ENCODE results near the gene ROCK2.
"Not testable (repeated sequence)": the region's sequence is repeated elsewhere in the genome, so short reads cannot be mapped to it uniquely, and the experiment has no call there.

The ROCK2 gene

DNA sequence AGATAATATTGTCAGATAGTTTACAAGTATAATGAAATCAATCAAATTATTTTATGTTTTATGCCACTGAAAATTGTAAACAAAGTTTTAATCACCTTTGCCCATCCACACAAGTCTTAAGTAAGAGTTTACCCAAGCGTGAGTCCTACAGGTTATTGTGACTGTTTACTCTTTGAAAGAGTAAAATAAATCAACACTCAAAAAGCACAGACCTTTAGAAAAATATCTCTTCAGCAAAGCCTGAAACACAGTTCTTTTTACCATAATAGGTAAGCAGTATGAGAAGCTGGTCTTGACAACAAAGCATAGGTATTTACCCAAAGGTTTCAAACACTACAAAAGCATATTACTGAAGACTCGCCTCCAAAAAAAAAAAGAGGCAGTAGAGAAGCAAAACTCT is 3.7 kb downstream of the ROCK2 start:
- no peak for DNase-seq (ENCODE audit: low spot score)

- no peak for DNase-seq (ENCODE audit: low spot score)
These were observed 4.8 kb downstream of the ROCK2 start for GRCh38 chr2:11339508-11340083.

DNA sequence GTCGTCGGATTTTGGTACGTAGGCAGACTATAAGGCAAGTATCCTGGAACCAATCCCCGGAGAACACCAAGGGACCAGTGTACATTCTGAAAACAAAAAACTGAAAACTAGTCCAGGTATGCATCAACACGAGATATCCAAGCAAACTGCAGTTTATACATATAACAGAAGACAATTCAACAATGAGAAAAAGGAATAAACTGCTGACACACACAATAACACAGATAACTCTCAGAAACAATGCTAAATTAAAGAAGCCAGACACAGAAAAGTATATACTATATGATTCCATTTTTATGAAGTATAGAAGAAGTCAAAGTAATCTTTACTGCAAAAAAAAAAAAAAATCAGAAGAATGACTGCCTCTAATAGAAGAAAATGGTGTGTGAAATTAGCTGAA is 5.9 kb downstream of the ROCK2 start:
- no peak for DNase-seq (ENCODE audit: low spot score)

GRCh38 chr2:11337909-11338308 is 6.5 kb downstream of the ROCK2 start:
- no peak for DNase-seq (ENCODE audit: low spot score)

DNA sequence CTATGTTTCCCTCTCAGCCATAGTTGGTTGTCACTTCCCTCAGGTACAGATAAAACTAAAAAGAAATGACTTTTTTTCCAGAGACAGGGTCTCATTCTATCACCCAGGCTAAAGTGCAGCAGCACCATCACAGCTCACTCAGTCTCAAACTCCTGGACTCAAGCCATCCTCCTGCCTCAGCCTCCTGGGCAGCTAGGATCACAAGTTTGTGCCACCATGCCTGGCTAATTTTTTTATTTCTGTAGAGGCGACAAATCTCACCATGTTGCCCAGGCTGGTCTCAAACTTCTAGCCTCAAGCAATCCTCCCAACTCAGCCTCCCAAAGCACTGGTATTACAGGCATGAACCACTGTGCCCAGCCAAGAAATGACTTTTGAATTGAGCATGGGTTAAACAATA is 8.2 kb downstream of the ROCK2 start:
- DNase-seq (ENCODE audit: low spot score) = no peak

DNA sequence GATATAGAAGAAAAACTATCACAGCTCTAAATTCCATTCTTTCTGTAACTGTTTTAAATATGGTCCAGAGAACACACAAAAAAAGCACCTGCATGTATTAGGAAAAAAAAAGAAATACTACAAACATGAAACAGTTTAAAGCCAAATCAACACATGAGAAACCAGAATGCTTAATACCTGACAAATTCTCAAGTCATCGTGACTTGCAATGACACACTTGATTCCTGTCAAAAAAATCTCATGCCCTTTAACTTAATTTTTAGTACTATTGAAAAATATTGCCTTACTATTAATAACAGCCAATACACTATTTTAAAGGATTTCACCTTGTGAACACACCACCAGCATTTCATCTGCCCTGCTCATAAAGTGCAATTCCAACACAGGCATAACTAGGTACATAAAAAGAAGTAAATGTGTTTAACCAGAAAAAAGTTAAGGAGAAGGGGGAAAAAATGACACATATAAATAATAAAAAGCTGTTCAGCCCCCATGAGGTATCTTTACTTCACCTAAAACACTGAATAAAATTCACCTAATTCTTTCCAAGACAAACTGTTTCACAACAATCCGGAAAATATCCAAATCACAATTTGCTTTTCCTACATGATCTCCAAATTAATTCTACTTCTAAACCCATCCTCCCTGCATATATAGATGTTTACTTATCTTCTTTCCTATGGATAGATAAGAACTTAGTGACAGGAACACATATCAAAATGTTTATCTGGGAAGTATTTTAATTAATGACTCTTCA is 10.8 kb downstream of the ROCK2 start:
- DNase-seq (ENCODE audit: low spot score) = no peak

- no peak for DNase-seq (ENCODE audit: low spot score)
These were observed 11.8 kb downstream of the ROCK2 start for GRCh38 chr2:11332596-11332995.

GRCh38 chr2:11330457-11331142 is 13.8 kb downstream of the ROCK2 start:
- DNase-seq (ENCODE audit: low spot score) = no peak

- DNase-seq (ENCODE audit: low spot score) = peak; percentile 38
These were observed 14.7 kb downstream of the ROCK2 start for GRCh38 chr2:11329776-11330175.

- DNase-seq (ENCODE audit: low spot score) = not testable (repeated sequence)
These were observed 15.9 kb downstream of the ROCK2 start for GRCh38 chr2:11328522-11328921.

- DNase-seq (ENCODE audit: low spot score) = no peak
These were observed 16.6 kb downstream of the ROCK2 start for GRCh38 chr2:11327871-11328270.

DNA sequence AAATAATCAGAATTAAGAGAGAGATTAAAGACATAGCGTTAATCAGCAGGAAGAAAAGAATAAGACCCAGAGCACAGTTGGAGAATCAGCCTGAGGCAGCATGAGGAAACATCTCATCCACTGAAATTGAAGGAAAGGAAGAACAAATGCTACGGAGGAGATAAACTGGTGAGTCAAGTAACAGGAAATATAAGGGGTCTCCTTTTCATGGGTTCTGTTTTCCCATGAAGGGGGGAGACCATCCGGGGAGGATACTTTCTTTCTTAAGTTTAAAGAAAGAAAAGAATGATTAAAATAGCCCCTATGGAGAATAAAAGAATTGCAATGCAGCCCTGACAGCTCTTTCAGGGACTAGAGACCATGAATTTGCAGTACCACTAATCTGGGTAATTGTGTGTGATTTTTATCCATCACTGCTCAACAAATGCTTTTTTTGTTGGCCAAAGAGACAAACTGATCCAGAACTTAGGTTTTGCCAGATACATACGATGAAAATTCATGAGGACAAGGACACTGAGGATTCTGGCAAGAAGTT is 17.7 kb downstream of the ROCK2 start:
- DNase-seq (ENCODE audit: low spot score) = no peak

DNA sequence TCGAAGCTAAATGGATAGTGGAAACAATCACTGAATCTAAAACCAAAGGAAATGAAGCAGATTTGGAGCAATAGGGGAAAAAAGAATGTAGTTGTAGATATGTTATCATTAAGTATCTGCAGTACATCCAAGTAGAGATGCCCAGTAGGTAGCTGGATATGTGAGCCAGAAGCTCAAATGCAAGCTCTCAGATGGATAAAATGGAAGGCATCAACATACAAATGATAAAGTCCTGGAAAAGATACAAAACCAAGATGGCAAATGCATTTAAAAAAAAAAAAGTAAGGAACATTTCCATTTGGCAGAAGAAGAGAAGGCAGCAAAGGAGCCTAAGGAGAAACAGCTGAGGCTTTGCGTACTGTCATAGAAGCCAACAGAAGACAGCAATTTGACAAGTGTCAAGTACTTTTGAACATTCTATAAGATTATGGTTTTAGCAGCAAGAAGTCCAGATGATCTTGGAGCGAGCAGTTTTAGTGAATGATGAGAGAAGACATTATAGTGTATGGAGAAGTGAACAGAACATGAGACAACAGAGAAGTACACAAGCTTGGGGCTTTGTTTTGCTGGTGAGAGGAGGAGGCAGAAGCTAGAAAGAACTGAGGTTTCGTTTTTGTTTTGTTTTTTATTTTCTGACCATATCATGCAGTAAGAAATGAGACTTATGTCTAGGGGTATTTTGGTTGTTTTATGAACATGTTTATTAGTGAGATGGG is 18.3 kb downstream of the ROCK2 start:
- DNase-seq (ENCODE audit: low spot score) = no peak

DNA sequence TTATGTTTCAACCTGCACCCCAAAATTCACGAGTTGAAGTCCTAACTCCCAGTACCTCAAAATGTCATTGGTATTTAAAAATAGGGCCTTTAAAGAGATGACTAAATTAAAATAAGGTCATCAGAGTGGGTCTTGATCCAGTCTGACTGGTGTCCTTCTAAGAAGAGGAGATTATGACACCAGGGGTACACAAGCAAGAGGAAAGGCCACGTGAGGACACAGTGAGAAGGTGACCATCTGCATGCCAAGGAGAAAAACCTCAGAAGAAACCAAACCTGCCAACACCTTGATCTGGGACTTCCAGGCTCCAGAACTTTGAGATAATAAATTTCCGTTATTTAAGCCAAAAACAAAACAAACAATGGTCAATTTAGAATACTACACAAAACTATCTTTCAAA is 22.6 kb downstream of the ROCK2 start:
- no peak for DNase-seq (ENCODE audit: low spot score)

DNA sequence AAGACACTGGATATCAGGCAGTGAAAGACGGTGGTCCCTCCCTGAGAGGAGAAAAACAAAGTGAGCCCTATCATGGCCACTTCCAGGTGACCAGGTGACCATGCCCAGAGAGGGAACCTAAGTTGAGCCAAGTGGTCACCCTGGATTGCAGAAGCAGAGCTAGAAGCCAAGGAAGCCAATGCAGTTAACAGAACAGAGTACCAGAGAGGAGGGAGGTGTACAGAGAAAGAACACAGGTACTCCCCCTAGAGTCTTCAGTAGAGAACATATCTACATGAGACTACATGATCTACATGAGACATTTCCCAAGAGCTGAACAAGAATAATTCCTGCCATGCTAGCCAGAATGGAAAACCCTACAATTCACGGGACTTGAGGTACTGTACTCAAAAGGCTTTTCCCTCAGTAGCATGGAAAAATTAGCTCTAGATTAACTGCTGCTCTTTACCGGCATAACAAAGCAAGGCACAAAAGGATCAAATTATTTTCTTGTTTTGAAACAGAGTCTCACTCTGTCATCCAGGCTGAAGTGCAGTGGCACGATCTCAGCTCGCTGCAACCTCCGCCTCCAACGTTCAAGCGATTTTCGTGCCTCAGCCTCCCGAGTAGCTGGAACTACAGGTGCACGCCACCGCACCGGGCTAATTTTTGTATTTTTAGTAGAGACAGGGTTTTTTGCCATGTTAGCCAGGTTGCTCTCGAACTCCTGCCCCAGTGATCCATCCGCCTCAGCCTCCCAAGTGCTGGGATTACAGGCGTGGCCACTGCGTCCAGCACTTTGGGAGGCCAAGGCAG is 23.5 kb downstream of the ROCK2 start:
- DNase-seq (ENCODE audit: low spot score) = no peak

- DNase-seq (ENCODE audit: low spot score) = no peak
These were observed 24.5 kb downstream of the ROCK2 start for GRCh38 chr2:11319939-11320338.

- DNase-seq (ENCODE audit: low spot score) = no peak
These were observed 29.2 kb downstream of the ROCK2 start for GRCh38 chr2:11315074-11315705.

- no peak for DNase-seq (ENCODE audit: low spot score)
These were observed 29.9 kb downstream of the ROCK2 start for GRCh38 chr2:11314487-11314886.

DNA sequence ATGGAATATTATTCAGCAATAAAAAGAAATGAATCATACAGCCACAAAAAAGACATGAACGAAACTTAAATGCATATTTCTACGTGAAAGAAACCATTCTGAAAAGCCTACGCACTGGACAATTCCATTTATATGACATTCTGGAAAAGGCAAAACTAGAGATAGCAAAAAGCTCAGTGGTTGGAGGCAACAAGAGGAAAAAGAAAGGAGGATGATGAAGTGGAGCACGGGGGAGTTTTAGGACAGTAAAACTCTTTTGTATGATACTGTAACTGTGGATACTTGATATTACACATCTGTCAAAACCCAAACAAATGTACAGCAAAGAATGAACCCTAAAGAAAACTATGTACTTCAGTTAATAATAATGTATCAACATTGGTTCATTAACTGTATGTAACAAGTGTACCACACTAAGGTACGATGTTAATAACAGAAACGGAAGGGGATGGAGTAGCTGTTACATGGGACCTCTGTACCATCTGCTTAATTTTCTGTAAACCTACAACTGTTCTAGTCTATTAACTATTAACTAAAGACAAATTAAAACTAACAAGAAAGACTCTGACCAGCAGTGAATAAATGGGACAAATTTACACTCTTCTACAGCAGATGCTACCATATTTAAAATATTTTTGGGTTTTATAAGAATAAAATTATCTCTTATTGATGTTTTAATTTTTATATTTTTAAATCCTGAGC is 31.5 kb downstream of the ROCK2 start:
- DNase-seq (ENCODE audit: low spot score) = no peak

- DNase-seq (ENCODE audit: low spot score) = no peak
These were observed 32.9 kb downstream of the ROCK2 start for GRCh38 chr2:11311543-11311942.

DNA sequence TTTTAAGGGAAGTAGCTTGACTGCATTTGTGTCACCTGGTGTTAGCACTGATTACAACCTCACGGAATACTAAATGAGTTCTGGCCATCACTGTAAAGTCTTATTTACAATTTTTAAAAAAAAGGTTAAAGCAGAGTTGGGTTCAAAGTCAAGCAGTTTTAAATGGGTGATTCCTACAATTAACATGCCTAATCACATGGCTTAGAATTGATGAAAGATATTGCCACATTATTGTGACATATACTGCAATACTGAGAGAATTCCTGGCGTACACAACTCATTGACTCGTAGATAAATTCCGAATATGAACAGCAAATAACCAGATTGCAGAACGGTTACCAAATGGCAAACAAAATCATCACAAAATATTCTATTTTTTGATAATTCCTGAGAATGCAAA is 34.2 kb downstream of the ROCK2 start:
- DNase-seq (ENCODE audit: low spot score) = no peak

Data from RKO (cell line).